ENCODE results near the gene HPSE2.

GRCh38 chr10:98644466-98644865 is 591.2 kb downstream of the HPSE2 start:
- TF ChIP-seq POLR2AphosphoS5 (IDR thresholded peaks at IDR 0.05), result no peak
- no peak for TF ChIP-seq CTCF (IDR thresholded peaks at IDR 0.05)
- no peak for TF ChIP-seq POLR2A (IDR thresholded peaks at IDR 0.05)
